GM12878 (cell line): ENCODE results near the gene RRAS. TPM values are rescaled to one million over a fixed set of nuclear protein-coding genes. Genes with fewer than 3 reads are reported as not detected.
A peak's percentile ranks its signal among the peaks of the same experiment; 100 is the strongest.

Experiments used
- CBX3 ChIP-seq: fragments of 200-600 bp; sonication (generic); IDR thresholded peaks from 2 replicates; pipeline ENCODE4 v1.6.1; 2016; ENCODE audit warnings: low read depth, borderline replicate concordance
- CBX5 ChIP-seq: sonication (generic); IDR thresholded peaks from 2 replicates; pipeline ENCODE4 v1.6.1; 2016; ENCODE audit warnings: low read depth, moderate library complexity, mild to moderate bottlenecking, inconsistent platforms
- CREB1 ChIP-seq: IDR thresholded peaks from 2 replicates; pipeline ENCODE4 v1.6.1; 2012; ENCODE audit warnings: low read depth, mild to moderate bottlenecking, inconsistent platforms
- CREM ChIP-seq: IDR thresholded peaks from 2 replicates; pipeline ENCODE4 v1.6.1; 2014; ENCODE audit warnings: antibody characterized with exemption, low read depth
- HDAC6 ChIP-seq: fragments of 200-600 bp; sonication (generic); IDR thresholded peaks from one replicate; pipeline ENCODE4 v1.8.0; 2017; ENCODE audit warnings: antibody characterized with exemption; ENCODE audit not compliant: unreplicated experiment
- HSF1 ChIP-seq: fragments of 150-350 bp; IDR thresholded peaks from 2 replicates; pipeline ENCODE4 v1.6.1; 2014; ENCODE audit warnings: mild to moderate bottlenecking, low read depth, low read length
- IRF5 ChIP-seq: fragments of 450-650 bp; IDR thresholded peaks from 2 replicates; pipeline ENCODE4 v1.6.1; 2017; ENCODE audit warnings: borderline replicate concordance
- KDM1A ChIP-seq: fragments of 200-600 bp; sonication (generic); IDR thresholded peaks from 2 replicates; pipeline ENCODE4 v1.6.1; 2016; ENCODE audit warnings: borderline replicate concordance
- KLF5 ChIP-seq: fragments of 450-650 bp; IDR thresholded peaks from 2 replicates; pipeline ENCODE4 v1.6.1; 2014; ENCODE audit warnings: mild to moderate bottlenecking; ENCODE audit not compliant: partially characterized antibody
- NR2C2 ChIP-seq: IDR thresholded peaks from 2 replicates; pipeline ENCODE4 v1.6.1; 2011; ENCODE audit warnings: borderline replicate concordance, low read depth; ENCODE audit not compliant: control insufficient read depth, insufficient read length
- RFX5 ChIP-seq: IDR thresholded peaks from 2 replicates; pipeline ENCODE4 v1.6.1; 2011; ENCODE audit warnings: low read depth, low read length, improper control_type of control experiment
- SIX5 ChIP-seq: IDR thresholded peaks from 2 replicates; pipeline ENCODE4 v1.6.1; 2011; ENCODE audit warnings: mild to moderate bottlenecking, low read depth, low read length, moderate library complexity; ENCODE audit not compliant: severe bottlenecking
- SMAD5 ChIP-seq: IDR thresholded peaks from 2 replicates; pipeline ENCODE4 v1.6.1; 2016; ENCODE audit warnings: antibody characterized with exemption, low read depth
- STAT3 ChIP-seq: IDR thresholded peaks from 2 replicates; pipeline ENCODE4 v1.6.1; 2011; ENCODE audit warnings: low read depth, low read length, improper control_type of control experiment
- TCF7 ChIP-seq: IDR thresholded peaks from 2 replicates; pipeline ENCODE4 v1.6.1; 2014; ENCODE audit warnings: antibody characterized with exemption, borderline replicate concordance
- USF1 ChIP-seq: IDR thresholded peaks from 2 replicates; pipeline ENCODE4 v1.6.1; 2011; ENCODE audit warnings: borderline replicate concordance, low read depth, mild to moderate bottlenecking, moderate library complexity, mixed read lengths, low read length; ENCODE audit not compliant: insufficient read depth; ENCODE audit errors: extremely low read length
- YY1 ChIP-seq: IDR thresholded peaks from 2 replicates; pipeline ENCODE4 v1.6.1; 2011; ENCODE audit warnings: low read depth, mild to moderate bottlenecking, low read length
- ZBTB11 ChIP-seq: fragments of 450-650 bp; formaldehyde crosslinking; IDR thresholded peaks from 2 replicates; pipeline ENCODE4 v1.5.0; 2022; ENCODE audit warnings: mild to moderate bottlenecking, missing genetic modification characterization
- ZNF217 ChIP-seq: fragments of 450-650 bp; IDR thresholded peaks from 2 replicates; pipeline ENCODE4 v1.6.1; 2017; ENCODE audit warnings: antibody characterized with exemption, mild to moderate bottlenecking
- polyA plus RNA-seq, 11 experiments: library from polyadenylated mRNA; depleted of rRNA in 4 of 11; unstranded in 6 of 11; stranded (reverse) in 5 of 11; fragments of >200 nt; fragmentation: Nextera tagmentation in 4 of 11; fragmentation: Illumina TruSeq in 1 of 11; extraction: Ambion mirVana in 4 of 11; extraction: Trizol in 1 of 11; gene quantifications; 1 replicate in 1 of 11; 2 replicates in 10 of 11; pipeline versions ENCODE4 v1.2.1 to v1.2.3, GENCODE V29; 2011 to 2016; ENCODE audit warnings: inconsistent platforms in 2 of 11, missing spikeins in 2 of 11, low read depth in 1 of 11
- total RNA-seq, 4 experiments: library from RNA; depleted of rRNA in 3 of 4; stranded (reverse); fragments of >200 nt in 3 of 4; fragmentation: Illumina TruSeq in 1 of 4; extraction: Trizol in 1 of 4; gene quantifications; 2 replicates each; pipeline versions ENCODE4 v1.2.1 to v1.2.3, GENCODE V29; 2013 to 2021
- TF ChIP-seq, protein P1 (sequence below): IDR thresholded peaks from 2 replicates; pipeline ENCODE4 v1.6.1; 2012; ENCODE audit warnings: low read depth, low read length, improper control_type of control experiment
- TF ChIP-seq, protein P2 (sequence below): fragments of 450-650 bp; IDR thresholded peaks from 2 replicates; pipeline ENCODE4 v1.6.1; 2016; ENCODE audit warnings: mild to moderate bottlenecking

The RRAS gene
- total and polyA plus RNA-seq, 10 of the 15 experiments (the other 5 are each of a cell fraction or from before 2014, with no cell fraction given): 0.24 to 5.8 (median 1.8) TPM

DNA sequence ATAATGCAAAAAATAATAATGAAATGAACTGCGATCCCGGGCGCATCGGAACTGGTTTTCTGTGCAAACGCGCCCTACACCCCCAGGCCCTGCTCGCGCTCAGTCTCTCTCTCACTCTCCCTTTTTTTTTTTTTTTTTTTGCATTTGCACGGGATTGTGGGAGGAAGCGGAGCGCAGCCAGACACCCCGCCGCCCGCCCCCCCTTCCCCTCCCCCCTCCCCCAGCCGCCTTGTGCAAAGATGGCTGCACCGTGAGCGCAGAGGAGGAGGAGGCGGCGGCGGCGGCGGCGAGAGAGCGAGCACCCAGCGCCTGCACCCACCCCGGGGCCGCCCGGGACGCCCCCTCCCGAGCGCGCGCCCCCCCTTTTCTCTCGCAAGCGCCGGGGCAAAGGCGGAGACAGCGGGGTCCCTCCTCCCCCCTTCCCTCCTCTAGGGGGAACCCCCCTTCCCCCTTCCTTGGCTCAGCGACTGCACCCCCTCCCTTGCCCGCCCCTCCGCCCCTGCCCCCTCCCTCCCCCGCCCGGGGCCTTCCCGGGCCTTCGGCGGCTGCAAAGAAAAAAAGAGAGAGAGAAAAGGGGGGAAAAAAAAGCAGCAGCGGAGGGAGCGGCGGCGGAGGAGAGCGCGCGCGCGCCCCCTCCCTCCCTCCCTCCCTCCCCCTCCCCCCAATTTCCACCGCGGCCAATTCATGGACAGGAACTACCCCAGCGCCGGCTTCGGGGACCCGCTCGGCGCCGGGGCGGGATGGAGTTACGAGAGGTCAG lies 48.8 kb downstream of the RRAS start, which contains the start of gene PRR12 (continued):
- TF ChIP-seq USF1 (no peak), KDM1A (no peak), TCF7 (no peak), CREB1 (no peak), CREM (no peak), SMAD5 (0 out of 2 replicates have a peak, but pooled peaks have one; percentile 43), RFX5 (no peak), ZNF217 (no peak), HSF1 (no peak), YY1 (peak; percentile 89), CBX5 (no peak), ZBTB11 (CRISPR knock-in tag) (no peak), KLF5 (no peak), CBX3 (no peak), HDAC6 (no peak), STAT3 (no peak), NR2C2 (no peak), SIX5 (no peak), IRF5 (no peak)
- TF ChIP-seq, protein P1, sequence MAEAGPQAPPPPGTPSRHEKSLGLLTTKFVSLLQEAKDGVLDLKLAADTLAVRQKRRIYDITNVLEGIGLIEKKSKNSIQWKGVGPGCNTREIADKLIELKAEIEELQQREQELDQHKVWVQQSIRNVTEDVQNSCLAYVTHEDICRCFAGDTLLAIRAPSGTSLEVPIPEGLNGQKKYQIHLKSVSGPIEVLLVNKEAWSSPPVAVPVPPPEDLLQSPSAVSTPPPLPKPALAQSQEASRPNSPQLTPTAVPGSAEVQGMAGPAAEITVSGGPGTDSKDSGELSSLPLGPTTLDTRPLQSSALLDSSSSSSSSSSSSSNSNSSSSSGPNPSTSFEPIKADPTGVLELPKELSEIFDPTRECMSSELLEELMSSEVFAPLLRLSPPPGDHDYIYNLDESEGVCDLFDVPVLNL: no peak
- TF ChIP-seq, protein P2, sequence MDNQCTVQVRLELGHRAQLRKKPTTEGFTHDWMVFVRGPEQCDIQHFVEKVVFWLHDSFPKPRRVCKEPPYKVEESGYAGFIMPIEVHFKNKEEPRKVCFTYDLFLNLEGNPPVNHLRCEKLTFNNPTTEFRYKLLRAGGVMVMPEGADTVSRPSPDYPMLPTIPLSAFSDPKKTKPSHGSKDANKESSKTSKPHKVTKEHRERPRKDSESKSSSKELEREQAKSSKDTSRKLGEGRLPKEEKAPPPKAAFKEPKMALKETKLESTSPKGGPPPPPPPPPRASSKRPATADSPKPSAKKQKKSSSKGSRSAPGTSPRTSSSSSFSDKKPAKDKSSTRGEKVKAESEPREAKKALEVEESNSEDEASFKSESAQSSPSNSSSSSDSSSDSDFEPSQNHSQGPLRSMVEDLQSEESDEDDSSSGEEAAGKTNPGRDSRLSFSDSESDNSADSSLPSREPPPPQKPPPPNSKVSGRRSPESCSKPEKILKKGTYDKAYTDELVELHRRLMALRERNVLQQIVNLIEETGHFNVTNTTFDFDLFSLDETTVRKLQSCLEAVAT: 0 out of 2 replicates have a peak, but pooled peaks have one; percentile 6
